A673 (cell line): ENCODE results near the gene TTLL5. TPM values are rescaled to one million over a fixed set of nuclear protein-coding genes. Genes with fewer than 3 reads are reported as not detected.

Experiments
- BruUV-seq: library from RNA; stranded (reverse); fragments of 400-500 nt; replicated peaks from 2 replicates; lab custom pipeline; 2021; lab: Mats Ljungman, UMichigan
- CTCF ChIA-PET: fragments of 300-600 bp; sonication (Branson Sonifier 250); formaldehyde crosslinking; loops from one replicate; lab custom pipeline; 2022; ENCODE audit warnings: antibody characterized with exemption; lab: Charles Lee
- POLR2A ChIA-PET: fragments of 300-600 bp; sonication (Branson Sonifier 250); formaldehyde crosslinking; loops from one replicate; lab custom pipeline; 2022; ENCODE audit warnings: antibody characterized with exemption; ENCODE audit not compliant: low non-redundant PET; lab: Charles Lee
- DNase-seq: peaks from one replicate; pipeline ENCODE4 v3.0.0-alpha.2; 2015; ENCODE audit warnings: low spot score
- H3K27ac ChIP-seq: fragments of 200-600 bp; sonication (generic); 2 replicates; pipeline ENCODE4 v1.5.1; 2016; ENCODE audit warnings: mixed run types, low read depth, mild to moderate bottlenecking, mixed read lengths, antibody characterized with exemption, low read length; ENCODE audit not compliant: poor library complexity, severe bottlenecking
- H3K27me3 ChIP-seq: fragments of 200-600 bp; sonication (generic); replicated peaks from 2 replicates; pipeline ENCODE4 v1.6.1; 2017; ENCODE audit warnings: mixed run types, low read depth, mild to moderate bottlenecking, mixed read lengths, antibody characterized with exemption, low read length; ENCODE audit not compliant: insufficient read depth, poor library complexity
- H3K36me3 ChIP-seq: fragments of 200-600 bp; sonication (generic); 2 replicates; pipeline ENCODE4 v1.6.1; 2016; ENCODE audit warnings: mixed run types, mild to moderate bottlenecking, mixed read lengths, antibody characterized with exemption, low read length; ENCODE audit not compliant: insufficient read depth, poor library complexity, severe bottlenecking
- H3K4me1 ChIP-seq: fragments of 200-600 bp; sonication (generic); 2 replicates; pipeline ENCODE4 v1.6.1; 2017; ENCODE audit warnings: mixed run types, mild to moderate bottlenecking, mixed read lengths, antibody characterized with exemption, low read length; ENCODE audit not compliant: insufficient read depth, poor library complexity, severe bottlenecking
- H3K4me3 ChIP-seq: fragments of 200-600 bp; sonication (generic); 2 replicates; pipeline ENCODE4 v1.5.1; 2016; ENCODE audit warnings: low read depth, mixed run types, mild to moderate bottlenecking, mixed read lengths, low read length; ENCODE audit not compliant: poor library complexity, severe bottlenecking
- H3K9me3 ChIP-seq: fragments of 200-600 bp; sonication (generic); 2 replicates; pipeline ENCODE4 v1.6.1; 2016; ENCODE audit warnings: mixed run types, low read depth, mild to moderate bottlenecking, mixed read lengths, antibody characterized with exemption, low read length; ENCODE audit not compliant: poor library complexity, severe bottlenecking
- CTCF ChIP-seq: fragments of 300-800, 200-600 bp; sonication (generic); conservative IDR thresholded peaks from 2 replicates; pipeline ENCODE4 v1.5.1; 2017; ENCODE audit warnings: low read depth, mild to moderate bottlenecking, antibody characterized with exemption, low read length, moderate library complexity, mixed read lengths
- EZH2 ChIP-seq: fragments of 200-600 bp; sonication (generic); IDR thresholded peaks from 2 replicates; pipeline ENCODE4 v1.6.1; 2017; ENCODE audit warnings: borderline replicate concordance, low read depth, mild to moderate bottlenecking, mixed read lengths, antibody characterized with exemption, low read length; ENCODE audit not compliant: poor library complexity, severe bottlenecking
- intact Hi-C: fragments of 100-400 bp; cut with micrococcal nuclease; formaldehyde crosslinking; loops from one replicate; pipeline ENCODE4 v1.10.0; 2022; ENCODE audit not compliant: unreplicated experiment
- total RNA-seq: library from RNA; stranded (reverse); gene quantifications from 2 replicates; pipeline ENCODE4 v1.2.3, GENCODE V29; 2021

The TTLL5 gene
- total RNA-seq, 1 experiment from 2014 or later = 56.7 TPM

GRCh38 chr14:75742867-75743266, 81.8 kb downstream of the TTLL5 start:
- no peaks in the 10 kb centered on the region for H3K4me1 ChIP-seq
- no TSS peak for BruUV-seq
- no peak overlapping the region for H3K4me3 ChIP-seq
- H3K9me3 ChIP-seq = no peaks in the 10 kb centered on the region
- POLR2A ChIA-PET = no interaction called here
- no peak for DNase-seq
- no peak for TF ChIP-seq CTCF
- TF ChIP-seq EZH2 = no peak
- H3K27ac ChIP-seq = no peak overlapping the region
- no peaks in the 10 kb centered on the region for H3K27me3 ChIP-seq
- intact Hi-C loops = no loop called here
- CTCF ChIA-PET = no interaction called here
- peaks cover 8% of the 10 kb centered on the region for H3K36me3 ChIP-seq

- H3K27me3 ChIP-seq = no peaks in the 10 kb centered on the region
- no peaks in the 10 kb centered on the region for H3K9me3 ChIP-seq
- no peak overlapping the region for H3K27ac ChIP-seq
- H3K36me3 ChIP-seq = peaks cover 8% of the 10 kb centered on the region
- CTCF ChIA-PET = no interaction called here
- TF ChIP-seq CTCF = no peak
- TF ChIP-seq EZH2 = no peak
- intact Hi-C loops = no loop called here
- H3K4me3 ChIP-seq = no peak overlapping the region
- POLR2A ChIA-PET = no interaction called here
- DNase-seq = no peak
- H3K4me1 ChIP-seq = no peaks in the 10 kb centered on the region
- no TSS peak for BruUV-seq
Observed at GRCh38 chr14:75747899-75748298, 86.9 kb downstream of the TTLL5 start.

GRCh38 chr14:75748336-75748735, 87.3 kb downstream of the TTLL5 start:
- CTCF ChIA-PET = no interaction called here
- no peak for TF ChIP-seq EZH2
- TF ChIP-seq CTCF = no peak
- DNase-seq = no peak

More at GRCh38 chr14:75748336-75748735, 87.3 kb downstream of the TTLL5 start:
- no peaks in the 10 kb centered on the region for H3K9me3 ChIP-seq
- intact Hi-C loops = no loop called here
- peaks cover 11% of the 10 kb centered on the region for H3K36me3 ChIP-seq
- H3K27me3 ChIP-seq = no peaks in the 10 kb centered on the region
- H3K4me3 ChIP-seq = no peak overlapping the region
- no TSS peak for BruUV-seq
- POLR2A ChIA-PET = no interaction called here
- H3K4me1 ChIP-seq = no peaks in the 10 kb centered on the region
- H3K27ac ChIP-seq = no peak overlapping the region
